Nephron (organoid): ENCODE data around the gene HDC.

Experiments
- H3K27ac Mint-ChIP-seq, 3 experiments: 2 replicates each; pipeline ENCODE4 v1.8.0; 2020; ENCODE audit warnings: mixed read lengths in 3 of 3, mild to moderate bottlenecking in 2 of 3, moderate library complexity in 1 of 3
- H3K27me3 Mint-ChIP-seq: 2 replicates; pipeline ENCODE4 v1.8.0; 2021; ENCODE audit warnings: low read depth, mild to moderate bottlenecking, moderate library complexity, mixed read lengths
- H3K36me3 Mint-ChIP-seq: 2 replicates; pipeline ENCODE4 v1.8.0; 2020; ENCODE audit warnings: low read depth, mixed read lengths
- H3K4me1 Mint-ChIP-seq: 2 replicates; pipeline ENCODE4 v1.8.0; 2020; ENCODE audit warnings: mixed read lengths
- H3K4me3 Mint-ChIP-seq, 3 experiments: 2 replicates each; pipeline ENCODE4 v1.8.0; 2020; ENCODE audit warnings: mild to moderate bottlenecking in 3 of 3, mixed read lengths in 3 of 3, moderate library complexity in 2 of 3
- H3K9me3 Mint-ChIP-seq: 2 replicates; pipeline ENCODE4 v1.8.0; 2020; ENCODE audit warnings: mixed read lengths
- CTCF ChIP-seq, 3 experiments: fragments of 200-600 bp; sonication (generic); IDR thresholded peaks; one replicate each; pipeline ENCODE4 v1.5.0; 2021; ENCODE audit warnings: antibody characterized with exemption in 3 of 3; ENCODE audit not compliant: unreplicated experiment in 3 of 3

HDC gene

GRCh38 chr15:50219820-50220219 is 45.7 kb downstream of the HDC start:
- H3K27me3 Mint-ChIP-seq: peaks cover 3% of the 10 kb centered on the region
- H3K27ac Mint-ChIP-seq: no peak overlapping the region
- H3K36me3 Mint-ChIP-seq: no peaks in the 10 kb centered on the region
- peaks cover 11% of the 10 kb centered on the region for H3K9me3 Mint-ChIP-seq
- H3K4me3 Mint-ChIP-seq: no peak overlapping the region
- no peak for TF ChIP-seq CTCF (IDR thresholded peaks at IDR 0.05; ENCODE audit: unreplicated experiment in 3 of 3)
- H3K4me1 Mint-ChIP-seq: no peaks in the 10 kb centered on the region

DNA sequence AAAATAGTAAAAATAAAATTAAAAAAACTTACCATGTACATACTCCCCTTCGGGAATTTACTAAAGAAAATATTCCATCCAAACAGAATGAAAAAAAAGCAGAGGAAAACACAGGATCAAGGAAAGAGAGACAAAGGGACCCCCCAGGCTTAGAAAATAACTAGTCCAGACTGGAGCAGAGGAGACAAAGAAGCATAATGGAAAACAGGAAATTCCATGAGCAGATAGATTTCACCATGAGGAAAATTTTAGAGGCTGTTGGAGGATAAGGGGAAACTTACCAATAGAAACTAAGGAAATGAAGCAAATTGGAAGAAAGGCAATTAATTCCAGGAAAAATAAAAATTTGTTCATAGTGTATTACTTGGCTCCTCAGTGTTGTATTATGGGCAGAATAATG is 46.8 kb downstream of the HDC start:
- no peaks in the 10 kb centered on the region for H3K4me1 Mint-ChIP-seq
- peaks cover 11% of the 10 kb centered on the region for H3K9me3 Mint-ChIP-seq
- H3K36me3 Mint-ChIP-seq: no peaks in the 10 kb centered on the region
- H3K27ac Mint-ChIP-seq: no peak overlapping the region
- peaks cover 3% of the 10 kb centered on the region for H3K27me3 Mint-ChIP-seq
- H3K4me3 Mint-ChIP-seq: no peak overlapping the region
- no peak for TF ChIP-seq CTCF (IDR thresholded peaks at IDR 0.05; ENCODE audit: unreplicated experiment in 3 of 3)

DNA sequence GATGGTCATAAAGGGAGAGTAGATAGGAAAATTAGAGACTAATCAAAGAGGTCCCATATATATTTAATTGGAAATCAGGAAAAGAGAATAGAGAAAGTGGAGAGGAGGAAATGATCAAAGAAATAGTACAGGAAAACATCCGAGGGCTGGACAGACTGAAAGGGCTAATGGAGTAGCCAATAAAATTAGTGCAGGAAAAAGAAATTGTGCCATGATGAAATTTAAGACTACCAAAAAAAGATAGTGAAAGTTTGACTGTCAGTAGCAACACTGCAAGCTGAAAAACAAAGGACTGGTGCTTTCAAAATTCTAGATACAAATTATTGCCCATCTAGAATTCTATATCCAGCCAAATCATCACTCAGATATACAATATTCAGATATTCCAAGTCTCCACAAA is 47.2 kb downstream of the HDC start:
- H3K4me1 Mint-ChIP-seq: no peaks in the 10 kb centered on the region

DNA sequence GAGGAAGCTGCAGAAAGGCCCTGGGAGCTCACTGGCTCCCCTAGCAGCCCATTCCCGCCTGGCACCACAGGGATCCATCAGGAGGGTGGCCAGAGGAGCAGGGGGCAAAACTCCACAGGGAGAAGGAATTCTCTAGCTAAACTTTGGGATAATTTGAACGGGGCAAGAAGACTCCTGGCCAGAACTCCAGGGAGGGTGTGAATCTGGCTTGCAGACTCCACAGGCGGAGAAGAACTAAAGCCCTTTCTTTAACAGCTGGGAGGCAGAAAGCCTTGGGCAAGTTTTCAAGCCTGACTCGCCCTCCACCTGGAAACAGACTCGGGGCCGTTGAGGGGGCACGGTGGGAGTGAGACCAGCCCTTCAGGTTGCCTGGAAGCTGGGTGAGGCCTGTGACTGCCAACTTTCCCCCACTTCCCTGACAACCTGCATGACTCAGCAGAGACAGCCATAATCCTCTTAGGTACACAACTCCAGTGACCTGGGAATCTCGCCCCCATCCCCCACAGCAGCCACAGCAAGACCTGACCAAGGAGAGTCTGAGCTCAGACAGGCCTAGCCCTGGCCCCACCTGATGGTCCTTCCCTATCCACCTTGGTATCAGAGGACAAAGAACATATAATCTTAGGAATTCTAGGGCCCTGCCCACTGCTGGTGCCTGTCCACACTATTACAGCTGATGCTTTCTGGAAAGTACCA is 54.9 kb downstream of the HDC start:
- Mint-ChIP-seq H3K9me3 (peaks cover 27% of the 10 kb centered on the region), H3K36me3 (peaks cover 15% of the 10 kb centered on the region), H3K27me3 (no peaks in the 10 kb centered on the region), H3K27ac (no peak overlapping the region), H3K4me3 (no peak overlapping the region), H3K4me1 (no peaks in the 10 kb centered on the region)
- no peak for TF ChIP-seq CTCF (IDR thresholded peaks at IDR 0.05; ENCODE audit: unreplicated experiment in 3 of 3)

More for the DNA sequence above, 47.2 kb downstream of the HDC start:
- H3K27me3 Mint-ChIP-seq: peaks cover 3% of the 10 kb centered on the region
- no peaks in the 10 kb centered on the region for H3K36me3 Mint-ChIP-seq
- no peak overlapping the region for H3K27ac Mint-ChIP-seq
- no peak overlapping the region for H3K4me3 Mint-ChIP-seq
- TF ChIP-seq CTCF (IDR thresholded peaks at IDR 0.05; ENCODE audit: unreplicated experiment in 3 of 3): no peak
- H3K9me3 Mint-ChIP-seq: peaks cover 11% of the 10 kb centered on the region

GRCh38 chr15:50209809-50210208 is 55.7 kb downstream of the HDC start:
- Mint-ChIP-seq H3K27me3 (no peaks in the 10 kb centered on the region), H3K4me3 (no peak overlapping the region), H3K9me3 (peaks cover 21% of the 10 kb centered on the region), H3K36me3 (peaks cover 15% of the 10 kb centered on the region), H3K4me1 (no peaks in the 10 kb centered on the region), H3K27ac (no peak overlapping the region)
- TF ChIP-seq CTCF (IDR thresholded peaks at IDR 0.05; ENCODE audit: unreplicated experiment in 3 of 3): no peak

DNA sequence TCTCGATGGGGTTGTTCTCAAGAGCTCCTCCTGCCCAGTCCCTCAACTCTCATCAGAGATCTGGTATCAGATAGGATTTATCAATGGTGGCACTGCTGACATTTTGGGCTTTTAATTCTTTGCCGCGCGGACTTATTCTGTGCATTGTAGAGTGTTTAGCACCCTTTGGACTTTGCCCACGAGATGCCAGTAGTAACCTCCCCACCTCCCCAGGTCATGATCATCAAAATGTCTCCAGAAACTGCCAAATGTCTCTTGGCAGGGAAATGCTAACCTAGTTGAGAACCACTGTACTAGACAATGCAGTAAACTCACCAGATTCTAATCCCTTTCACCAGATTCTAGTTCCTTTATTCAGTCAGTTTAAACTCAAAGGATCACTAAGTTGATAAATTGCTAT is 59.5 kb downstream of the HDC start:
- no peaks in the 10 kb centered on the region for H3K4me1 Mint-ChIP-seq
- no peak overlapping the region for H3K4me3 Mint-ChIP-seq
- H3K36me3 Mint-ChIP-seq: peaks cover 9% of the 10 kb centered on the region
- TF ChIP-seq CTCF (IDR thresholded peaks at IDR 0.05; ENCODE audit: unreplicated experiment in 3 of 3): no peak
- no peak overlapping the region for H3K27ac Mint-ChIP-seq
- H3K9me3 Mint-ChIP-seq: peaks cover 4% of the 10 kb centered on the region
- H3K27me3 Mint-ChIP-seq: no peaks in the 10 kb centered on the region
